H1 (cell line): ENCODE data around the gene PCSK1N. TPM values are rescaled to one million over a fixed set of nuclear protein-coding genes. Genes with fewer than 3 reads are reported as not detected.
A peak's percentile ranks its signal among the peaks of the same experiment; 100 is the strongest.

Experiments
- CTCF ChIA-PET: fragments of 300-600 bp; sonication (Branson Sonifier 250); formaldehyde crosslinking; loops from one replicate; lab custom pipeline; 2021; ENCODE audit not compliant: partially characterized antibody; lab: Charles Lee
- POLR2A ChIA-PET: fragments of 300-600 bp; sonication (Branson Sonifier 250); formaldehyde crosslinking; loops from one replicate; lab custom pipeline; 2021; ENCODE audit warnings: inconsistent platforms; ENCODE audit not compliant: partially characterized antibody; lab: Charles Lee
- DNase-seq, 2 experiments: peaks; one replicate each; pipeline versions ENCODE4 v3.0.0 to v3.0.0-alpha.2; 2010 to 2022; ENCODE audit warnings: low spot score in 2 of 2, low read depth in 1 of 2, mixed read lengths in 1 of 2
- FAIRE-seq: peaks from 2 replicates; lab custom pipeline; 2011; peaks lifted over from hg19 to GRCh38; lab: Jason Lieb, UNC
- H2AFZ ChIP-seq: 2 replicates; pipeline ENCODE4 v1.8.1; 2012; ENCODE audit warnings: low read length, inconsistent platforms
- H2AK5ac ChIP-seq: 2 replicates; pipeline ENCODE4 v1.6.1; 2013; ENCODE audit warnings: low read depth, low read length
- H2BK120ac ChIP-seq: replicated peaks from 2 replicates; pipeline ENCODE3; 2013; ENCODE audit warnings: low read depth, low read length, inconsistent platforms
- H2BK12ac ChIP-seq: 2 replicates; pipeline ENCODE4 v1.6.1; 2013; ENCODE audit warnings: low read depth, low read length
- H2BK15ac ChIP-seq: 2 replicates; pipeline ENCODE4 v1.6.1; 2013; ENCODE audit warnings: low read length
- H2BK20ac ChIP-seq: 2 replicates; pipeline ENCODE4 v1.6.1; 2013; ENCODE audit warnings: low read length
- H2BK5ac ChIP-seq: 2 replicates; pipeline ENCODE4 v1.6.1; 2013; ENCODE audit warnings: low read depth, low read length
- H3K14ac ChIP-seq: 2 replicates; pipeline ENCODE4 v1.6.1; 2013; ENCODE audit warnings: inconsistent platforms; ENCODE audit not compliant: insufficient read length
- H3K18ac ChIP-seq: 2 replicates; pipeline ENCODE4 v1.6.1; 2013; ENCODE audit warnings: low read length; ENCODE audit errors: extremely low read depth
- H3K23ac ChIP-seq: 2 replicates; pipeline ENCODE4 v1.6.1; 2013; ENCODE audit warnings: inconsistent platforms; ENCODE audit not compliant: insufficient read length
- H3K23me2 ChIP-seq: 2 replicates; pipeline ENCODE4 v1.6.1; 2013; ENCODE audit warnings: low read depth, low read length
- H3K27ac ChIP-seq: 2 replicates; pipeline ENCODE4 v1.6.1; 2011; ENCODE audit warnings: low read depth, low read length, inconsistent platforms
- H3K27me3 ChIP-seq, 4 experiments: replicated peaks in 1 of 4; 1 replicate in 1 of 4; 2 replicates in 3 of 4; pipeline versions ENCODE4 v1.6.1 to v1.8.1; 2011 to 2013; ENCODE audit warnings: low read length in 3 of 4, mild to moderate bottlenecking in 3 of 4, inconsistent platforms in 2 of 4, mixed read lengths in 2 of 4, moderate library complexity in 1 of 4; ENCODE audit not compliant: control insufficient read depth in 3 of 4, insufficient read depth in 3 of 4; ENCODE audit errors: extremely low read depth in 1 of 4
- H3K36me3 ChIP-seq, 4 experiments: 2 replicates each; pipeline versions ENCODE4 v1.6.1 to v1.8.1; 2011 to 2013; ENCODE audit warnings: mild to moderate bottlenecking in 4 of 4, low read length in 3 of 4, moderate library complexity in 2 of 4, control low read depth in 1 of 4, inconsistent platforms in 1 of 4; ENCODE audit not compliant: insufficient read depth in 4 of 4, control insufficient read depth in 2 of 4
- H3K4ac ChIP-seq: replicated peaks from 2 replicates; pipeline ENCODE3; 2013; ENCODE audit warnings: low read length, low read depth, mixed read lengths, inconsistent platforms; ENCODE audit not compliant: insufficient read length
- H3K4me1 ChIP-seq, 4 experiments: replicated peaks in 1 of 4; 1 replicate in 1 of 4; 2 replicates in 3 of 4; pipeline versions ENCODE4 v1.6.1 to v1.8.1; 2011 to 2013; ENCODE audit warnings: low read length in 3 of 4, inconsistent platforms in 2 of 4, mixed read lengths in 1 of 4; ENCODE audit not compliant: insufficient read depth in 4 of 4, control insufficient read depth in 3 of 4
- H3K4me2 ChIP-seq, 2 experiments: 2 replicates each; pipeline versions ENCODE4 v1.6.1 to v1.8.1; 2011 to 2013; ENCODE audit warnings: low read depth in 2 of 2, low read length in 2 of 2, control low read depth in 1 of 2, inconsistent platforms in 1 of 2, mild to moderate bottlenecking in 1 of 2; ENCODE audit not compliant: insufficient read depth in 1 of 2
- H3K4me3 ChIP-seq, 4 experiments: fragments of 200-600, 300-600 bp in 1 of 4; sonication (generic), shearing (Covaris generic), sonication (Bioruptor Twin) in 1 of 4; 2 replicates each; pipeline versions ENCODE4 v1.5.1 to v1.8.1; 2011 to 2016; ENCODE audit warnings: low read length in 4 of 4, low read depth in 3 of 4, control low read depth in 2 of 4, inconsistent platforms in 2 of 4, mild to moderate bottlenecking in 2 of 4, mixed read lengths in 1 of 4, moderate library complexity in 1 of 4; ENCODE audit not compliant: insufficient read depth in 2 of 4; ENCODE audit errors: extremely low read depth in 1 of 4
- H3K56ac ChIP-seq: replicated peaks from 2 replicates; pipeline ENCODE3; 2013; ENCODE audit warnings: low read depth, mild to moderate bottlenecking, mixed read lengths, low read length, inconsistent platforms; ENCODE audit not compliant: insufficient read length
- H3K79me1 ChIP-seq: 2 replicates; pipeline ENCODE4 v1.6.1; 2013; ENCODE audit warnings: low read depth, low read length, control low read depth
- H3K79me2 ChIP-seq, 2 experiments: 2 replicates each; pipeline versions ENCODE4 v1.6.1 to v1.8.1; 2012 to 2013; ENCODE audit warnings: low read length in 2 of 2, mild to moderate bottlenecking in 2 of 2, inconsistent platforms in 1 of 2; ENCODE audit not compliant: insufficient read depth in 2 of 2, control insufficient read depth in 1 of 2
- H3K9ac ChIP-seq, 4 experiments: replicated peaks in 1 of 4; 1 replicate in 1 of 4; 2 replicates in 3 of 4; pipeline versions ENCODE4 v1.6.1 to v1.8.1; 2011 to 2013; ENCODE audit warnings: low read depth in 3 of 4, low read length in 3 of 4, control low read depth in 2 of 4, mild to moderate bottlenecking in 2 of 4, moderate library complexity in 2 of 4, inconsistent platforms in 1 of 4; ENCODE audit errors: extremely low read depth in 1 of 4
- H3K9me3 ChIP-seq, 2 experiments: 2 replicates each; pipeline versions ENCODE4 v1.6.1 to v1.8.1; 2012 to 2013; ENCODE audit warnings: mild to moderate bottlenecking in 2 of 2, moderate library complexity in 2 of 2, control low read depth in 1 of 2, inconsistent platforms in 1 of 2, low read depth in 1 of 2, low read length in 1 of 2, mixed read lengths in 1 of 2; ENCODE audit not compliant: insufficient read depth in 2 of 2
- H4K20me1 ChIP-seq, 2 experiments: replicated peaks in 1 of 2; 2 replicates each; pipeline versions ENCODE3 to v1.8.1; 2011 to 2013; ENCODE audit warnings: inconsistent platforms in 2 of 2, low read length in 2 of 2, mild to moderate bottlenecking in 1 of 2; ENCODE audit not compliant: insufficient read depth in 2 of 2, control insufficient read depth in 1 of 2
- H4K5ac ChIP-seq: 2 replicates; pipeline ENCODE4 v1.6.1; 2013; ENCODE audit warnings: low read length, low read depth, mixed read lengths, inconsistent platforms; ENCODE audit not compliant: insufficient read length
- H4K8ac ChIP-seq: 2 replicates; pipeline ENCODE4 v1.8.0; 2013; ENCODE audit warnings: mild to moderate bottlenecking, moderate library complexity, low read length, inconsistent platforms; ENCODE audit not compliant: insufficient read depth; ENCODE audit errors: extremely low read depth
- H4K91ac ChIP-seq: replicated peaks from 2 replicates; pipeline ENCODE3; 2013; ENCODE audit warnings: low read length, mixed read lengths, inconsistent platforms; ENCODE audit not compliant: insufficient read length
- CHD1 ChIP-seq: IDR thresholded peaks from 2 replicates; pipeline ENCODE4 v1.6.1; 2012; ENCODE audit warnings: low read depth, low read length, improper control_type of control experiment
- CTCF ChIP-seq, 3 experiments: IDR thresholded peaks; 1 replicate in 2 of 3; 2 replicates in 1 of 3; pipeline versions ENCODE4 v1.5.1 to v1.6.1; 2011; ENCODE audit warnings: low read length in 3 of 3, mild to moderate bottlenecking in 3 of 3, inconsistent platforms in 2 of 3, low read depth in 1 of 3, moderate library complexity in 1 of 3; ENCODE audit not compliant: insufficient read depth in 1 of 3; ENCODE audit errors: control extremely low read depth in 1 of 3
- EZH2 ChIP-seq: fragments of 200-600 bp; sonication (generic); IDR thresholded peaks from 2 replicates; pipeline ENCODE4 v1.7.1; 2012; ENCODE audit warnings: low read depth, mild to moderate bottlenecking, moderate library complexity, low read length, inconsistent platforms; ENCODE audit not compliant: severe bottlenecking
- RAD21 ChIP-seq, 2 experiments: IDR thresholded peaks in 1 of 2; conservative IDR thresholded peaks in 1 of 2; 2 replicates each; pipeline ENCODE4 v1.6.1; 2011; ENCODE audit warnings: low read depth in 2 of 2, low read length in 2 of 2, improper control_type of control experiment in 1 of 2, inconsistent platforms in 1 of 2, mild to moderate bottlenecking in 1 of 2, moderate library complexity in 1 of 2
- WGBS, 2 experiments: shearing (Covaris generic) in 1 of 2; methylation state at CpG; one replicate each; pipeline versions ENCODE4 v1.1.6 to v1.1.7; 2013 to 2015; ENCODE audit warnings: low lambda C conversion rate in 2 of 2, mixed read lengths in 2 of 2, inconsistent platforms in 1 of 2, low coverage in 1 of 2, missing lambda C conversion rate in 1 of 2; ENCODE audit not compliant: insufficient replicate concordance in 2 of 2, insufficient coverage in 1 of 2, insufficient read length in 1 of 2; ENCODE audit errors: extremely low coverage in 1 of 2, missing lambda C conversion rate in 1 of 2; 5-methylcytosine and 5-hydroxymethylcytosine counted together
- polyA plus RNA-seq, 7 experiments: library from polyadenylated mRNA; depleted of rRNA in 3 of 7; stranded (reverse) in 5 of 7; unstranded in 2 of 7; fragments of >200 nt in 5 of 7; fragments of 200-250 nt in 2 of 7; gene quantifications; 1 replicate in 5 of 7; 2 replicates in 1 of 7; 4 replicates in 1 of 7; pipeline versions ENCODE4 v1.2.1 to v1.2.3, GENCODE V29; 2011 to 2013; ENCODE audit warnings: missing spikeins in 2 of 7, mixed read lengths in 2 of 7
- total RNA-seq: library from RNA; stranded (reverse); fragmentation: NEBNext Ultra II Directional; extraction: Animal tissue kit (Norgen Biotek cat#: 25700); gene quantifications from 2 replicates; pipeline ENCODE4 v1.2.1, GENCODE V29; 2021

PCSK1N gene
- total and polyA plus RNA-seq, 2 of the 8 experiments (the other 6 are each of a cell fraction or from before 2014, with no cell fraction given): 3.6 to 4.5 TPM

- H3K4ac ChIP-seq: no peak overlapping the region
- CTCF ChIA-PET: interaction anchor here (0.6 kb wide), 1 partner anchor 29 kb away, joined by 3 read pairs; no protein-coding TSS in a partner anchor
- H2BK20ac ChIP-seq: no peak overlapping the region
- no peaks in the 10 kb centered on the region for H3K36me3 ChIP-seq
- H2BK5ac ChIP-seq: no peak overlapping the region
- DNase-seq: no peak
- no peaks in the 10 kb centered on the region for H3K27me3 ChIP-seq
- no peaks in the 10 kb centered on the region for H3K4me1 ChIP-seq
- no peak overlapping the region for H2AFZ ChIP-seq
- H3K79me2 ChIP-seq: no peaks in the 10 kb centered on the region
- H3K9ac ChIP-seq: no peak overlapping the region
- H2BK15ac ChIP-seq: no peak overlapping the region
- 78% methylated on average over 5 of the region's 5 CpGs; no CpG with 5 or more reads in 1 of the 2 experiments for WGBS, 2 experiments
- H3K18ac ChIP-seq: no peak overlapping the region
- no peak overlapping the region for H3K23ac ChIP-seq
- no peaks in the 10 kb centered on the region for H3K9me3 ChIP-seq
- H4K8ac ChIP-seq: no peak overlapping the region
- H2AK5ac ChIP-seq: no peak overlapping the region
- H3K23me2 ChIP-seq: no peaks in the 10 kb centered on the region
- H3K56ac ChIP-seq: no peak overlapping the region
- POLR2A ChIA-PET: no interaction called here
- no peaks in the 10 kb centered on the region for H4K20me1 ChIP-seq
- no peak overlapping the region for H2BK12ac ChIP-seq
- peak; percentile 42 for FAIRE-seq
- H4K91ac ChIP-seq: no peak overlapping the region
- H3K27ac ChIP-seq: no peak overlapping the region
- H4K5ac ChIP-seq: no peak overlapping the region
- H3K4me2 ChIP-seq: no peak overlapping the region
- no peak overlapping the region for H2BK120ac ChIP-seq
- H3K4me3 ChIP-seq: no peak overlapping the region
- no peaks in the 10 kb centered on the region for H3K79me1 ChIP-seq
- H3K14ac ChIP-seq: no peak overlapping the region
- TF ChIP-seq CHD1 (no peak), CTCF (IDR thresholded peaks at IDR 0.05; ENCODE audit: control extremely low read depth in 1 of 3, insufficient read depth in 1 of 3, low read depth in 1 of 3, low read length in 3 of 3) (peak in 2 of 3 experiments; percentile 28 to 38; a peak in 3 of 4 replicates), RAD21 (IDR thresholded peaks at IDR 0.05 in 1 of 2, conservative IDR thresholded peaks at IDR 0.05 in 1 of 2; ENCODE audit: low read depth in 2 of 2, low read length in 2 of 2) (peak; percentile 34 to 52), EZH2 (no peak)
These were observed 19.5 kb upstream of the PCSK1N start for GRCh38 chrX:48854898-48855297.
